ENCODE measurements around the gene CEP104. TPM values are rescaled to one million over a fixed set of nuclear protein-coding genes. Genes with fewer than 3 reads are reported as not detected.

The CEP104 gene
- total RNA-seq, 1 experiment from 2014 or later, result 47.7 TPM

DNA sequence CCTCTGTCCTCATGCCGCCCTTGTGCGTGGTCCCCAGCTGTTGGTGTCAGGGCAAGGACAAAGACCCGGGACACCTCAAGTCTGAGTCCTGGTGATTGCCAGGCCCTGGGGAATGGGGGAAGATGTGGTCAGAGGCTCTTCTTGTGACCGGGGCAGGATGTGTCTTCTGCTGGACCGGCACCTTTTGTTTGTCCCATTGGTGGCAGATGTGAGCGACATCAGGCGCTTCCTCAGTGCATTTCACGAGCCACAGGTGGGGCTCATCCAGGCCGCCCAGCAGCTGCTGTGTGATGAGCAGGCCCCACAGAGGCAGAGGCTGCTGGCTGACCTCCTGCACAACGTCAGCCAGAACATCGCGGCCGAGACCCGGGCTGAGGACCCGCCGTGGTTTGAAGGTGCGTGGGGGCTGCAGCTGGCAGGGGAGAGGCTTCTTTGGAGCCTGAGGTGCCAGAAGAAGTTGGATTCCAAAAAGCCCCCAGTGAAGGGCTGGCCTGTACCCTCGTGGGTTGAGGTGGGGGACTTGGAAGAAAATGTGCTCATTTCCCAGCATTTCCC, 8.7 kb upstream of the CEP104 start:
- H3K27me3 ChIP-seq (ENCODE audit: insufficient read depth, low read depth), result no peaks in the 10 kb centered on the region
- H3F3A ChIP-seq (ENCODE audit: insufficient read depth, low read depth), result no peaks in the 10 kb centered on the region
- no peak overlapping the region for H3K27ac ChIP-seq
- CTCF ChIA-PET, result no interaction called here
- no peak overlapping the region for H3K4me2 ChIP-seq
- POLR2A ChIA-PET (ENCODE audit: unreplicated experiment), result no interaction called here
- no peaks in the 10 kb centered on the region for H3K9me2 ChIP-seq (ENCODE audit: insufficient read depth)
- no peaks in the 10 kb centered on the region for H3K9me3 ChIP-seq (ENCODE audit: insufficient read depth, low read depth)
- H2AFZ ChIP-seq, result no peak overlapping the region
- no peak overlapping the region for H3K4me3 ChIP-seq
- no peaks in the 10 kb centered on the region for H3K36me3 ChIP-seq (ENCODE audit: low read depth)
- no peak for DNase-seq
- no TSS peak for BruUV-seq (replicated peaks)
- TF ChIP-seq, protein P1, sequence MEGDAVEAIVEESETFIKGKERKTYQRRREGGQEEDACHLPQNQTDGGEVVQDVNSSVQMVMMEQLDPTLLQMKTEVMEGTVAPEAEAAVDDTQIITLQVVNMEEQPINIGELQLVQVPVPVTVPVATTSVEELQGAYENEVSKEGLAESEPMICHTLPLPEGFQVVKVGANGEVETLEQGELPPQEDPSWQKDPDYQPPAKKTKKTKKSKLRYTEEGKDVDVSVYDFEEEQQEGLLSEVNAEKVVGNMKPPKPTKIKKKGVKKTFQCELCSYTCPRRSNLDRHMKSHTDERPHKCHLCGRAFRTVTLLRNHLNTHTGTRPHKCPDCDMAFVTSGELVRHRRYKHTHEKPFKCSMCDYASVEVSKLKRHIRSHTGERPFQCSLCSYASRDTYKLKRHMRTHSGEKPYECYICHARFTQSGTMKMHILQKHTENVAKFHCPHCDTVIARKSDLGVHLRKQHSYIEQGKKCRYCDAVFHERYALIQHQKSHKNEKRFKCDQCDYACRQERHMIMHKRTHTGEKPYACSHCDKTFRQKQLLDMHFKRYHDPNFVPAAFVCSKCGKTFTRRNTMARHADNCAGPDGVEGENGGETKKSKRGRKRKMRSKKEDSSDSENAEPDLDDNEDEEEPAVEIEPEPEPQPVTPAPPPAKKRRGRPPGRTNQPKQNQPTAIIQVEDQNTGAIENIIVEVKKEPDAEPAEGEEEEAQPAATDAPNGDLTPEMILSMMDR (conservative IDR thresholded peaks at IDR 0.05), result no peak
- TF ChIP-seq EZH2 (IDR thresholded peaks at IDR 0.05; ENCODE audit: low read depth), result no peak
- H3K79me2 ChIP-seq (ENCODE audit: low read depth), result no peaks in the 10 kb centered on the region
- H3K4me1 ChIP-seq (replicated peaks; ENCODE audit: insufficient read depth), result no peaks in the 10 kb centered on the region
- no peaks in the 10 kb centered on the region for H4K20me1 ChIP-seq (ENCODE audit: insufficient read depth)
- intact Hi-C loops (cut with micrococcal nuclease; ENCODE audit: unreplicated experiment), result no loop called here

DNA sequence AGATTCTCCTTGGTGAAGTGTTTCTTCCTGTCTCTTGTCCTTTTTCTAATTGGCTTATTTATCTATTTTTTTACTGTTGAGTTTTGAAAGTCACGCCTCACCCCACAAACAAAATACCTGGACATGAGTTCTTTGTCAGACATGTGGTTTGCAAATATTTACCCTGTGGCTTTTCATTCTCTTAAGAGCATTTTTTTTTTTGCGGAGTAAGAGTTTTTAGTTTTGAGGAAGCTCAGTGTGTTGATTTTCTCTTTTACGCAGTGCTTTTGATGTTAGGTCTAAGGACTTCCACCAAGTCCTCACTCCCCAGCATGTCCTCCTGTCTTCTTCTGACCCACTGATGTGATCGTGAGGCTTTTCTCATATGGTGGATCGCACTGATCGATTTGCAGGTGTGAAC, 7.9 kb upstream of the CEP104 start:
- Histone ChIP-seq H2AFZ (no peak overlapping the region), H3K9me3 (ENCODE audit: insufficient read depth, low read depth) (no peaks in the 10 kb centered on the region), H3K36me3 (ENCODE audit: low read depth) (no peaks in the 10 kb centered on the region), H3F3A (ENCODE audit: insufficient read depth, low read depth) (no peaks in the 10 kb centered on the region), H3K27ac (no peak overlapping the region), H3K9me2 (ENCODE audit: insufficient read depth) (no peaks in the 10 kb centered on the region), H3K4me2 (no peak overlapping the region), H3K4me3 (no peak overlapping the region), H4K20me1 (ENCODE audit: insufficient read depth) (no peaks in the 10 kb centered on the region), H3K27me3 (ENCODE audit: insufficient read depth, low read depth) (no peaks in the 10 kb centered on the region), H3K4me1 (replicated peaks; ENCODE audit: insufficient read depth) (no peaks in the 10 kb centered on the region), H3K79me2 (ENCODE audit: low read depth) (no peaks in the 10 kb centered on the region)
- CTCF ChIA-PET, result no interaction called here
- BruUV-seq (replicated peaks), result no TSS peak
- POLR2A ChIA-PET (ENCODE audit: unreplicated experiment), result no interaction called here
- no peak for TF ChIP-seq EZH2 (IDR thresholded peaks at IDR 0.05; ENCODE audit: low read depth)
- TF ChIP-seq, protein P1 (conservative IDR thresholded peaks at IDR 0.05), result no peak
- DNase-seq, result no peak
- intact Hi-C loops (cut with micrococcal nuclease; ENCODE audit: unreplicated experiment), result no loop called here

DNA sequence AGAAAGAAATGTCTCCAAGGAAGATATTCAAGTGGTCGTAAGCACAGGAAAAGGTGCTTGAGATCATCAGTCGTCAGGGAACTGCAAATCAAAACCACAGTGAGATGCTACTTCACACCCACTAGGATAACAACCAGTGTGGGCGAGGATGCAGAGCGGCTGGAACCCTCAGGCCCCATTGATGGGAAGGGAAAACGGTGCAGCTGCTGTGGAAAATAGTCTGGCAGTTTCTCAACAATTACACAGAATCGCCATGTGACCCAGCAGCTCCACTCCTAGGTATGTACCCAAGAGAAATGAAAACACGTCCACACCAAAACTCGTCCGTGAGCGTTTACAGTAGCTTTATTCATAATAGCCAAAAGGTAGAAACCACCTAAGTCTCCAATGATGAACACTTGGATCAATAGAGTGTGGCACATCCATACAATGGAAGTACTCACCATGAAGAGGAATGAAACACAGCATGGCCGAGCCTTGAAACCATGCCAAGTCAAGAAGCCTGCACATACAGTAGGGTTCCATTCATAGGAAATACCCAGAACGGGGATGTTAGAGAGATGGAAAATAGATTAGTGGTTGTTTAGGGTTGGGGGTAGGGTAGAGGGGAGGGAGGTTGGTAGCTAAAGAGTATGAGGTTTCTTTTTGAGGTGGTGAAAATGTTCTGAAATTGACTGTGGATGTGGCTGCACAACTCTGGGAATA, 6.4 kb upstream of the CEP104 start:
- Histone ChIP-seq H3K27me3 (ENCODE audit: insufficient read depth, low read depth) (no peaks in the 10 kb centered on the region), H4K20me1 (ENCODE audit: insufficient read depth) (no peaks in the 10 kb centered on the region), H3K36me3 (ENCODE audit: low read depth) (no peaks in the 10 kb centered on the region), H3K9me2 (ENCODE audit: insufficient read depth) (no peaks in the 10 kb centered on the region), H2AFZ (no peak overlapping the region), H3K4me1 (replicated peaks; ENCODE audit: insufficient read depth) (0 out of 2 replicates have a peak, but pooled peaks cover 2% of the 10 kb centered on the region), H3K27ac (no peak overlapping the region), H3K79me2 (ENCODE audit: low read depth) (peaks cover 3% of the 10 kb centered on the region; the same call in 1 of the 2 replicates), H3K4me2 (no peak overlapping the region), H3F3A (ENCODE audit: insufficient read depth, low read depth) (no peaks in the 10 kb centered on the region), H3K9me3 (ENCODE audit: insufficient read depth, low read depth) (no peaks in the 10 kb centered on the region), H3K4me3 (no peak overlapping the region)
- no peak for DNase-seq
- no TSS peak for BruUV-seq (replicated peaks)
- POLR2A ChIA-PET (ENCODE audit: unreplicated experiment), result no interaction called here
- no peak for TF ChIP-seq EZH2 (IDR thresholded peaks at IDR 0.05; ENCODE audit: low read depth)
- TF ChIP-seq, protein P1 (conservative IDR thresholded peaks at IDR 0.05), result no peak
- intact Hi-C loops (cut with micrococcal nuclease; ENCODE audit: unreplicated experiment), result no loop called here
- CTCF ChIA-PET, result no interaction called here

All from PC-9 (cell line).